ENCODE measurements around the gene ZNF595. TPM values are rescaled to one million over a fixed set of nuclear protein-coding genes. Genes with fewer than 3 reads are reported as not detected.
"Not testable (repeated sequence)": the region's sequence is repeated elsewhere in the genome, so short reads cannot be mapped to it uniquely, and the experiment has no call there.

ZNF595 gene
- 12.3 and 14.0 TPM in 2 replicates for total RNA-seq

- not testable (repeated sequence) for DNase-seq (ENCODE audit: low read depth)
Observed at GRCh38 chr4:52804-53479, at the start of gene ZNF595. Gene ZNF595 (plus strand): TSS chr4:53321. CDS start chr4:53489, 168 bp downstream.

GRCh38 chr4:9937-10870 lies 42.9 kb upstream of the ZNF595 start:
- not testable (repeated sequence) for DNase-seq (ENCODE audit: low read depth)

GRCh38 chr4:11095-11815 lies 41.9 kb upstream of the ZNF595 start:
- not testable (repeated sequence) for DNase-seq (ENCODE audit: low read depth)

- not testable (repeated sequence) for DNase-seq (ENCODE audit: low read depth)
Observed at GRCh38 chr4:11816-12417, 41.2 kb upstream of the ZNF595 start.

- DNase-seq (ENCODE audit: low read depth), result not testable (repeated sequence)
Observed at GRCh38 chr4:18128-18527, 35.0 kb upstream of the ZNF595 start.

- not testable (repeated sequence) for DNase-seq (ENCODE audit: low read depth)
Observed at GRCh38 chr4:18589-18988, 34.5 kb upstream of the ZNF595 start.

- DNase-seq (ENCODE audit: low read depth), result not testable (repeated sequence)
Observed at GRCh38 chr4:22882-23281, 30.2 kb upstream of the ZNF595 start.

GRCh38 chr4:24359-24758 lies 28.8 kb upstream of the ZNF595 start:
- not testable (repeated sequence) for DNase-seq (ENCODE audit: low read depth)

- DNase-seq (ENCODE audit: low read depth), result not testable (repeated sequence)
Observed at GRCh38 chr4:27501-27900, 25.6 kb upstream of the ZNF595 start.

GRCh38 chr4:28767-29542 lies 24.2 kb upstream of the ZNF595 start:
- DNase-seq (ENCODE audit: low read depth), result not testable (repeated sequence)

GRCh38 chr4:33314-33713 lies 19.8 kb upstream of the ZNF595 start:
- DNase-seq (ENCODE audit: low read depth), result not testable (repeated sequence)

GRCh38 chr4:36559-37415 lies 16.3 kb upstream of the ZNF595 start:
- not testable (repeated sequence) for DNase-seq (ENCODE audit: low read depth)

GRCh38 chr4:38202-38601 lies 14.9 kb upstream of the ZNF595 start:
- not testable (repeated sequence) for DNase-seq (ENCODE audit: low read depth)

GRCh38 chr4:43375-43774 lies 9.7 kb upstream of the ZNF595 start:
- not testable (repeated sequence) for DNase-seq (ENCODE audit: low read depth)

GRCh38 chr4:51253-51652 lies 1.9 kb upstream of the ZNF595 start:
- not testable (repeated sequence) for DNase-seq (ENCODE audit: low read depth)

GRCh38 chr4:51655-52277 lies 1.4 kb upstream of the ZNF595 start:
- DNase-seq (ENCODE audit: low read depth), result not testable (repeated sequence)

- DNase-seq (ENCODE audit: low read depth), result not testable (repeated sequence)
Observed at GRCh38 chr4:53521-53920, 400 bp downstream of the ZNF595 start.

- not testable (repeated sequence) for DNase-seq (ENCODE audit: low read depth)
Observed at GRCh38 chr4:64733-65132, 11.6 kb downstream of the ZNF595 start.

- no peak for DNase-seq (ENCODE audit: low read depth)
Observed at GRCh38 chr4:71830-72229, 18.7 kb downstream of the ZNF595 start.
